NCI-H524 (cell line): Measurements from ENCODE around the gene RUNX1.

ENCODE experiments used
- DNase-seq, 2 experiments: peaks; one replicate each; lab custom pipeline; 2025; lab: John Stamatoyannopoulos, UW

Gene RUNX1

DNA sequence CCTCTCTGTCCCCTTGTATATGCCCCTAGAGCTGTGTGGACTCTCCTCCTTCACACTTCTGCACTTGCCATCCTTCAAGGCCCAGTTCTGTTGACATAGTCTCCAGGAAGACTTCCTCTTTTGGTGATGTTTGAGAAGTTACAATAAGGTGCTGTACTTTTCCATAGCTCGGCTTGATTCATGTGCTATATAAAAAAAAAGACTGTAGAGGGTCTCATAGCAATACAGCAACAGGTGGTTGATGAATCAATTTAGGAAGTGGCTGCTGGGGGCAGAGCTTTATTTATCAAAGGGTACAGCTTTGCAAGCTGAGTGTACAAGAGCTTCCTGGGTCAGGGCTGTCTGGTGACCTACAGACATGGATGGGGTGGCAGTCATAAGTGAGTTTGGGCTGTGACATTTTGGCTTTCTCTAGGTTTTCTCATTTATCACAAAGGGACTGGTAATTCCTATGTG lies 102.7 kb downstream of the RUNX1 start:
- no peak for DNase-seq

DNA sequence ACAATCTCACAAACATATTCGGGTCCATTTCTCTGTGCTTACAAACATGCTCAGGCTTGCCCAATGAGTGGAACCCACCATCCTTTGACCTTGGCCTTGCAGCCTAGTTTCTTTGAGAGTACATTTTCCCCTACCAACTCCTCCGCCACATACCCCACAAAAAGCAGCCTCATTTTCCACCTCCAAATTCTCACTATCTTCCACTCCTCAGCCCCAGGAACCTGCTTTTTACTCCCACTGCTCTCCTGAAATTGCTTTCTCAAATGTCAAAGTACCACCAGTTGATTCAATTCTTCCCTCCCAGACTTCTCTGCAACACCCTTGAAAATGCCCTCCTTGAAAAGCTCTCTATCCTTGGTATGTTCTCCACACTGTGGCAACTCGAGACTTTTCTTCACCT lies 103.8 kb downstream of the RUNX1 start:
- no peak for DNase-seq

DNA sequence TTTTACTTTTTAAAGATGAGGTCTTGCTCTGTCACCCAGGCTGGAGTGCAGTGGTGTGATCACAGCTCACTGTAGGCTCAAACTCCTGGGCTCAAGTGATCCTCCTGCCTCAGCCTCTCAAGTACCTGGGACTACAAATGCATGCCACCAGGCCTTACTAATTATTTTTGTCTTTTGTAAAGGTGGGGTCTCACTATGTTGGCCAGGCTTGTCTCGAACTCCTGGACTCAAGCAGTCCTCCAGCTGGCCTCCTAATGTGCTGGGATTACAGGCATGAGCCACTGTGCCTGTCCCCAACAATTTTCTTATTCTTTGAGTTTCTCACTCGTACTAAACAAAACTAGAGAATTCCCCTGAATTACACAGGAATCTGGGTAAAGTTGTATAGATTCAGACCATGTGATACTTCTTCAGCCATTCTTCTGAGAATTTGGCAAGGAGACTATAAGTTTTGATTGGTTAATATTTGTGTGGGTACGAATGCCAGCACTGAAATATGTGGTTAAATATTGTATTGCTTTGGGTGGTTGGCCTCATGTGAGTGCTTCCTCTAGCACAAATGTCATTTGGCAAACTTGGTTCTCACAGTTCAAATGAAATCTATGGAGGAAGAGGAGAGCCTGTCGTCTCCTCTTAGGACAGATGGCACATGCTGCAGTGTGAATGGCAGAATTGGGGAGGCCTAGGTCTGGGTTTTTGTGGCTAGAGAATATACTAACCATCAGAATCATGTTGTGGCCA lies 104.9 kb downstream of the RUNX1 start:
- peak in 1 of 2 experiments; percentile 24 for DNase-seq

DNA sequence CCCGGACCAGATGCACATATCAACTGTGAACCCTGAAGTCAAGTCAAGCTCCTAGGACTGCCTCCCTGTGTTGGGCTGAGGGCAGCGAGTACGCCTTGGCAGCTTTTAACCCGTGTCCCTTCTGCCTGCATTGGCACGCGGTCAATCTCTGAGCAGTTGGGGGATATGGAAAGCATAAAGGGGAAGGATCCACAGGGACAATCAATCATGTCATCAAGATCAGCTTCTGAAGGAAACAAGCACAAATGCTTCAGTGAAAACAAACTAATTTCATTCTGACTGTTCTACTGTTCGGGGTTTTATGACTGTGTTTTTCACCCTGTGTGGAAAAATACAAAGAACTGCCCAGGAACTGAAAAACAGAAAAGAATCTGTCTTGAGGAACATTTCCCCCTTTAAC lies 106.2 kb downstream of the RUNX1 start:
- no peak for DNase-seq

DNA sequence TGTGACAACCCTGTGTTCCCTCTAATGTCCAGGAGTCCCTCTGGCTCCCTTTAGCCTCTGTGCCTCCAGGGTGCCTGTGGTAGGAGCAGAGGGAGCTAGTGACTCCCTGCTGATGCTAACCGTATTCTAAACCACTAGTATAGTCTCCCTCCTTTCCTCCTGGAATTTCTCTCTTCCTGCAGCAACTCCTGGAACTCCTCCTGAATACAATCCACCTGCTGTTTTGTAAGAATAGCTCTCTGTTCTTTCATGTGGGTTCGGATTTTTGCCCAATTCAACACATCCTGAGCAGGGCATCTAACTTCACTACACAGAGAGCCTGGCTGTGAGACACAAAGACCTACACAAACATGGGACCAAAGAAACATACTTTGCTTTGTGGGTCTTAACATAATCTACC lies 107.9 kb downstream of the RUNX1 start:
- DNase-seq: no peak

DNA sequence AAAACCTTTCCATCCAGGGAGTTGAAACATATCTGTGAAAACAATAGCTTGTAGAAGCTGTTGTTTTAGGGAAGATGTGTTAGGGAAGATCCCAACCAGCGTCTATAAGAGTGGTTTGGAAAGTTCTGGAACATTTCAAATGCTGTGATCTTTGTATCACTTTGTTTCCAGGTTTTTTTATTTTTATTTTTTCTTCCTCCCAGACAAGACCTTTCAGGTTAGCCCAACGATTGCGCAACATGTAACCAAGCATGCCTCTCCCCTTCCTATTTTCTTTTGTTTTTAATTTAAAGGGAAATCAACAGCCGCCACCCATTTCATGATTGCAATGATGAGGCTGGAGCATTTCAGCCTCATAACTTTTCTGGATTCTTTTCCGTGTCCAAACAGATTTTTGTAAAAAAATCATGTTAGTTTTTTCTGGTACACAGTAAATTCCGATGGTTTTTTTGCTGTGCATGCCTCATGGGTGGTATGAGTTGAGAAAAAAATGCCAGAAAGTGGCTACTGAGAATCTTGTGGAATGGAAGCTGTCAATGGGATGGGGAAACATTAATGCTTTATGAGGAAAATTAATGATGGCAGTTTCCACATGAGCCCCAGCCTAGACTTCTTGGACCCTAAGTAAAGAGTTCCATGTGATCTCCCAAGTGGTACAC lies 109.3 kb downstream of the RUNX1 start:
- DNase-seq: no peak

DNA sequence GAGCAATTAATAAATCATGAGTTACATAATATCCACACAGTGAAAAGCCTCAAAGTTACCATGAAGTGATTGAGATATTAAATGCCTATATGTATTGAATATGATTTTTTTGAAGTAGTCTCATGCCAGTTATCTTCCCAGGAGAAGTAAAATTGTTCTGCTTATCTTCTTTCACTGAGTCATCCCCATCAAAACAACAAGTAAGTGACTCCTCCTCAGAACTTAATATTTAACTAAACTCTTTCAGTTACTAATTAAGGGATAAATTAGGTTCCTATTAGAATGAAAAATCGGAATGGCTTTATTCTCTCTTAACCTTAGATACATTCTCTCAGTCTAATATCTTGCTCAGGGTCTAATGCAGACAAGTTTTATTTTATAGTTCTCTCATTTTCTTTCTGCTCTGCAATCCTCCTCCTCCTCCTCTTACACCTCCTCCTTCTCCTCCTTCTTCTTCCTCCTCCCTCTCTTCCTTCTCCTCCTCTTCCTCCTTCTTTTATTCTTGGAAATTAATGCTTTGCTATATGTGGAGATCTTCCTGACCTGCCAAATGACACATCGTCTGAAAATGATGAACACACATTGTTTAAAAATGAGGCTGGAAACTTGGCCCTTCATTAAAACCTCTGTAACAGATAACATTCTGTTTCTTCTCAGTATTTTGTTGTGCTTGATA lies 110.9 kb downstream of the RUNX1 start:
- DNase-seq: no peak

DNA sequence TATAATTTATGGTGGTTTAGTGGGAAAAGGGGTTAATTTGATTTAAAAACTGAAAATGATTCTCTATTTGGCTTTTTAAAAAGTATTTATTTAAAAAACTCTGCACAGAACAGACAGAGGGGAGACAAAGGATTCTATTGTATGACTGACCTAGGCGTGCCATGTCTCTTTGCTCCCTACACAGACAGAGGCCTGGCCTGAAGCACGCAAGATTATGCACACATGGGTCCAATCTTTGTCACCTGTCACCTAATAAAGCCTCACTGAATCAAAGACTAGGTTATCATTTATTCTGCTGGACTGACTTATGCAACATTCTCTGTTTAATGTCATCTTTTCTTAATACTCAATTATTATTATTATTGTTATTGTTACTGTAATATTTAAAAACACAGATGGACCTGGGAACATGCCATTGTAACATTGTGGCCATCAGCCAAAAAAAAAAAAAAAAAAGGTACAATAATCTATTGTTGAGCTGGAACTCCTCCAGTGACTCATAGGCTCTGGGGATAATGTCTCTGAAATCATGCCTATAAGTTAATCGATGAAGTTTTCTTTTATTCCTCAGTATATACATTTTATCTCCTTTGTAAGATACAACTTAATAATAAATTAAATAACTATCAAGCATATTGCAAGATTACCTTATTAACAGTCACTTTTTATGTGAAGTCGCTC lies 112.1 kb downstream of the RUNX1 start:
- no peak for DNase-seq

DNA sequence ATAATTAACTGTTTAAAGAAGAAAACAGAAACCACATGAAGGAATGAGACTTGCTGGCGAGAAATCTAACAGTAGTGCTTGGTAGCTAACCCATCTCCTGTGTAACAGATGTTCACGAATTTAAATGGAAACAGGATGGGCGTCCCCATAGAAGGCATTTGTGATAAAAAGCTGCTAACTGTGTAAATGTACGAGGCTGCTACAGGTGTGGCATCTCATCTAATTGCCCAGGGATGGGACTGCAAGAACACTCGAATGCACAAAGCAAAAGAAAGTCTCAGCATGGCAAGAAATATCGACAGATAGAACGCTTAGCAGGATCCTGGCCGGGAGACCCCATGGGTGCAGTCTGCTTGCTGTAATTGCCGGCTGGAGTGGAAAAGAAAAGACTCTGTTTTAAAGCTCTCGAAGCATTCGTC lies 112.7 kb downstream of the RUNX1 start:
- peak in 1 of 2 experiments; percentile 25 for DNase-seq

DNA sequence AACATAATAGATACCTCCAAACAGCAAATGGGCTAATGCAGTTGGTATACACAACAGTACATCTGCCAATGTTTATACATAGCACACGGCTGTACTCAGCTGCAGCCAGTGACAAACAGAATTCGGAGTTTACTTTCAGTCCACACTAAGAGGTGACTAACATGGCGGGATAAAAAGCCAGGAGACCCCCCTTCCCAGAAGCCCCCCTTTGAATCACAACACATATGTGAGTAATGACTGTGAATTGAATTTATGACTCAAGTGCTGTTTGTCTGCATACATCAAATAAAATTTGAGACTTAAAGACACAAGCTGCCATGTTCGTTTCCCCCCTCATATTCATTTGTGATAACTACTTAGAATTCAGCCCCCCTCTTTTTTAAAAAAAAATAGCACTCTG lies 113.2 kb downstream of the RUNX1 start:
- DNase-seq: no peak

DNA sequence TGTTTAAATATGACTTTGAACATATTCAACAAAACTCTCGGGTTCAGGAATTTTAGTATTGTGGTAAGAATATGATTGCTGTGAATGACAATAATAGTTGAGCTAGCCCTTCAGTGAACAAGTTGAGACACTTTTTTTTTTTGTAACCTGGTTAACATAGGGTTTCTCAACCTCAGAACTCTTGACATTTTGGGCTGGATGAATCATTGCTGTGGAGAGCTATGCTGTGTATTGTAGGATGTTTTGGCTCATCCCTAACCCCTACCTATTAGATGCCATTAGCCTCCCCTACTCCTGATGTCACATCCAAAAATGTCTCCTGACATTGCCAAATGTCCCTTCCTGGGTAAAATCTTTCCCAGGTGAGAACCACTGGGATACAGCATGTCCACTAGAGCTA lies 113.7 kb downstream of the RUNX1 start:
- DNase-seq: no peak

DNA sequence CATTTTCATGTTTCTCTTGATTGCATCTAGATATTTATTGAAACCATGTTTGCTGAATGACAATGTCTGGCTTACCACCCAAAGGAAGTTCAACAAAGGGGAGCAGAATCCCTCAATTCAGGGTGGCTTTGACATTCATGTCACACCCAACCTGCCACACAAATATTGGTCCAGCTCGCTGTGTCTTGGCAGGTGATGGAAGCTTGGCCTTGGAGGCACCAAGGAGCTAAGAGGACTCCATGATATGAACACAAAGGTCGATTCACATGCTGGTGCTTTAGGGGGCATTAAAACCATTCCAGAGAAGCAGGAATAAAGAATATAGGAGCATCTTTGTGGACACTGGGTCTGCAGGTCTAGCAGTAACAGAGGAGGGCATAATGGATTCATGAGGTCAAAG lies 114.8 kb downstream of the RUNX1 start:
- no peak for DNase-seq

DNA sequence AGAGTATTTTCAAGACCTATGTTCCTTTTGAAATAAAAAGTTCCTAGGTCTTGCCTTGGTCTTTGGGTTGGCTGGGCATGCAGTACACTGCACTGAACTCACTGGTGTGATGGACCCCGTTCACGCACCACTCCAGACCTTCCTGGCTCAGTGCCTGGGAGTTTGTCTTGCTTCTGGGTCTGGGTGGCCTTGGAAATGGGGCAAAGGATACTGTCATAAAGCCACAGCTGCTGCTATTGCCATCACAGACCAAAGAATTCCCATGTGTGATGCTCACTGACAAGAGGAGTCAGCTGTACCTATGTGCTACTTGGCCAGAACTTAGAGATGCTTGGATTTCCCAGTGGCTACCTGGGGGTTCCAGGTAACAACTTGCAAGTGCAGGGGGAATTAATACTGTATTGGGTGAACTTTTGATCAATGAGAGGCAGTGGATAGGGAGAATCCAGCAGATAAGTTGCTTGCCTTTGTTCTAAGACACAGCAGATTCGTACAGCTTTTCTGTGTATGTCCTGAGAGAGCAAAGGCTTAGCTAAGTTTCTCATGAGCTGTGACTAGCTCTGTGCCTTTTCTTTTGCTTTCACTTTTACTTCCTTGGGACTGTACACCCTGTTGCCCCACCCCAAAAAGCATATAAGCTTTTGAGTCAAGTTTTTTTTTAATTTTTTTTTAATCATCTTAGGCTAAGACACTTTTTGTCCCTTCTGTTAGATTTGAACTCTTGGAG lies 115.3 kb downstream of the RUNX1 start:
- no peak for DNase-seq

DNA sequence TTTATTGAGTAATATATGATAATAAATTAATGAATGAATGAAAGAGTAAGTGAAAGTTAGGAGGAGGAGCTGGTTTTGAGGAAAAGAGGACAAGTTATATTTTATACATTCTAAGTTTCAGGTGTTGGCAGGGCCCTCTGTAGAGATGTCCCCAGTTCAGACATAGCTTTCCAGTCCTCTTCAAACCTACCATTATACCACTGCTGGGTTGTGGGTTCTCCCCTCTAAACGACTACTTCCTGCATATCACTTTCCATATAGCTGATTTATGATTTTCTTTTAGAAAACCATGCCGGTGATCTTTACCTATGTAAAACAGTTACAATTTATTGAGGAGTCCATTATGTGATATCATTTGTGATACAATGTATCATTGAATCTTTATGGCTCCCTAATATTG lies 116.9 kb downstream of the RUNX1 start:
- DNase-seq: no peak

DNA sequence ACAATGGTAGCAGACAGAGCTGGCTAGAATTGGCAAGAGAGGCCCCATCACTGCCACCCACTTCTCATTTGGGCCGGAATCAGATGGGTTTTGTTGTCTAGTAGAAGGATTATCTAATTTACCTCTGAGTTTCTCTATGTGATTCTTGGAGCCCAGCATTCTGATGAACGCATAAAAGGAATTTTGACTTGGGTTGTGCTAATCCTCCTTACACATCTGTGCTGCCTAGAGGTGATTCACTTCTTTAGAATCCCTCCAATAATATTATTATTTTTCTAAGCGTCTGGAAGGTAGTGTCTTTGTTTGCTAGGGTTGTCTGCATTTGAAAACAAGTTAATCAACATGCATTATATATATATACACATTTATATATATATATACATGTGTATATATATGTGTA lies 118.1 kb downstream of the RUNX1 start:
- DNase-seq: no peak

DNA sequence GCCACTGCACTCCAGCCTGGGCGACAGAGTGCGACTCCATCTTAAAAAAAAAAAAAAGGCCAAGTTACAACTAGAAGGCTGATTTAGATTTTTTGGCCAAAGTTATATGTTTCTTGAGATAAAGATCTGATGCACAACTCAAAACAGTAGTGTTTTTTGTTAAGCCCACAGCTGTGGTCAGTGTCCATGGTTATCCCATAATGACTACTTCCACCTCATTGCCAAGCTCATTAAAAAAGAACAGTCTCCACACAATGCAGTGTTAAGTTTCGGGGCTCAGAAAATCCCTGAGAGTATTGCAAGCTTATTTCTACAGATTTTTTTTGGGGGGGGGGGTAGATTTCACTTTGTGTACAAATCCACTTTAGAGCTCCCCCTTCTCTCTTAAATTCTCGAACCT lies 120.5 kb downstream of the RUNX1 start:
- no peak for DNase-seq

DNA sequence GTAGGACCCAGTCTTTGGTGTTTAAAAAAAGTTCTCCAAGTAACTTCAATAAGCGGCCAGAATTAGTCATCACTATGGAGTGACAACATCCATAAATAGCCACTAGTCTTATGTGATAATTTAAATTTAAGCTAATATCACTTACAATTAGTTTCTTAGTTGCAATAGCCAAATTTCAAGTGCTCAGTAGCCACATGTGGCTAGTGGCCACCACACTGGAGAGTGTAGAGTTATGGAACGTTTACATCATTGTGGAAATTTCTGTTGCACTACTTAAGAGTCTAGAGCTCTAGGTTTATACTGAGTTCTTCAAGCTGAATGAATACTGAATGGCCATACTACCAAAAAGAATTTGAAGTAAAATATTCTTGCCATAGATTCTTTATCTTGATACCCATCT lies 121.1 kb downstream of the RUNX1 start:
- no peak for DNase-seq

DNA sequence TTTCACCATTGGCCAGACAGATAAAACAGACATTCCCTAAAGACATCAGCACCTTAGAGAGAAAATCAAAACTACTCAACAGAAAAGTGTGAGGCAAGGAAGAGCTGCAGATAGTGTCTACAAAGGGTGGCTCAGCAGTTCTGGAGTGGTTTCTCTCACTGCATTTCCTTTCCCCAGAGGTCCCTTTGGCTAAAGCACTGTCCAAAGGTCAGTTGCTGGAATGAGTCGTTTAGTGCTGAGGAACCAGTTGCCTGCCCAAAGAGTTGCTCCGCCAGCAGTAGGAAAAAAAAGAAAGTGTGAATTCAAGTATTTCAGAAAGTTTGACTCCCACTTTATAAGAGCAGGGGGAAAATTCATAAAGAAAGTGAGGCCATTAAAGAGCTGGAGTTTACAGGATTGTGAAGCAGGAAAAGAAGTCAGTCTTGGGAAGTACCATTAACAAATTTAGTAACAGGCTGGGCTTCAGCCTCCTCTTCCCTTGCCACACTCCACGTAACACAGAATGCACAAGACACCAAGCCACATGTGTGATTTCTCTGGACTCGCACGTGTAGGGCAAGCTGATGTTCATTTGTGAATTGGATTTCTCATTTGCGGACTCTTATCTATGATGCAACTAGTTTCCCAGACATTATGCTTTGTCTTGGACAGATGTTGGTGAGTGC lies 122.2 kb downstream of the RUNX1 start:
- DNase-seq: no peak

DNA sequence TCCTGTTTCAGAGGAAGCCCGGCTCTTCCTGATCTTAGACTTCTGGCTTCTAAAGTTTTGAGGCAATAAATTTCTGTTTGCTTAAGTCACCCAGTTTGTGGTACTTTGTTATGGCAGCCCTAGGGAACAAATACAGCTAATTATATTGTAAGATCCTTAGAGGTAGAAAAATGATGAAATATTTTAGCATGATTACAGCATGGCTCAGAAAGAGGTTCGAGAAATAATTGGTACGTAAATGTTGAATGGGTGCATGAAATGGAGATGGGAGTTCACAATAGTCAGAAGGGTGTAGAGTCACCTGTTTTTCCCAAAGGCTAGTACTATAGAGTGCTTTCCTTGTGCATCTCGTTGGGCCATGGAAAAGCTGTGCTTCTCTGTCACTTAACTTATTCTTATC lies 123.5 kb downstream of the RUNX1 start:
- no peak for DNase-seq

DNA sequence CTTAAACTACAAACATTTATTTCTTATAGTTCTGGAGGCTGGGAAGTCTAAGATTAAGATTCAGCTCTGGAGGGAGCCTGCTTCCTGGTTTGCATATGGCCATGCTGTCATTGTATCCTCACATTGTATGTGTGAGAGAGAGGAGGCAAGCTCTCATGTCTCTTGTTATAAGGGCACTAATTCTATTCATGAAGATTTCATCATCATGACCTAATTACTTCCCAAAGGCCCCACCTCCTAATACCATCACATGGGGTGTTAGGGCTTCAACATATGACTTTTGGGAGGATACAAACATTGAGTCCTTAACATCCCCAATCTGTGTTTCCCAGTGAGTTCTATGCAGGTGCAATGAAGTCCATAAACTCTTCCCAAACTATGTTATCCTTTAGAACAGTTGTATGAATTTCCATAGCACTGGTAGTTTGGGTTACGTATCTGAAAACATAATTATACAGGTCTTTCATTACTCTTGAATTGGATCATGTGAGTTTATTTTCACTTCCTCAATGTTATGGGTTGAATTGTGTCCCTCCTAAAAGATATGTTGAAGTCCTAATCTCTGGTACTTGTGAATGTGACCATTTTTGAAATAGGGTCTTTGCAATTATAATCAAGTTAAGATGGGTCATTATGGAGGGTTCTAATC lies 124.2 kb downstream of the RUNX1 start:
- DNase-seq: no peak

DNA sequence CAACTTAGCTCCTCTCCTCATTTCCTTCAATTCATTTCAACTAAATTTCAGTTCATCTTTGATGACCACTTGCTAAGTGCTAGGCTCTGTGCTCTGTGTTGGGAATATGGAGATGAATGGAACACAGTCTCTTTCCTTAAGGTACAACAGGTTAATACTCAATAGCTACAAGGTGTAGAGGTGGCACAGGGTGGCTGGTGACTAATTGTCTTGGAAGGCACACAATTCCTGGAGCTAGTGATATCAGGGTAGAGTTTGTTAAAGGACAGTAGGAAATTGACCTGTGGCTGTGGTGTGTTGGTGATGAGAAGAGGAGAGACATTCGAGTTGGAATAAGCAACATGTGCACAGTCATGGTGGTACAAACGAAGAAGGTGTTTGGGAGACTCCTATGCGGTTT lies 124.9 kb downstream of the RUNX1 start:
- DNase-seq: no peak
